ENCODE measurements around the gene ACTMAP. TPM values are rescaled to one million over a fixed set of nuclear protein-coding genes. Genes with fewer than 3 reads are reported as not detected.
A peak's percentile ranks its signal among the peaks of the same experiment; 100 is the strongest.

The ACTMAP gene
- total and polyA plus RNA-seq, 9 of the 15 experiments (the other 6 are each of a cell fraction or from before 2014, with no cell fraction given) = 1.7 to 16.6 (median 4.9) TPM

DNA sequence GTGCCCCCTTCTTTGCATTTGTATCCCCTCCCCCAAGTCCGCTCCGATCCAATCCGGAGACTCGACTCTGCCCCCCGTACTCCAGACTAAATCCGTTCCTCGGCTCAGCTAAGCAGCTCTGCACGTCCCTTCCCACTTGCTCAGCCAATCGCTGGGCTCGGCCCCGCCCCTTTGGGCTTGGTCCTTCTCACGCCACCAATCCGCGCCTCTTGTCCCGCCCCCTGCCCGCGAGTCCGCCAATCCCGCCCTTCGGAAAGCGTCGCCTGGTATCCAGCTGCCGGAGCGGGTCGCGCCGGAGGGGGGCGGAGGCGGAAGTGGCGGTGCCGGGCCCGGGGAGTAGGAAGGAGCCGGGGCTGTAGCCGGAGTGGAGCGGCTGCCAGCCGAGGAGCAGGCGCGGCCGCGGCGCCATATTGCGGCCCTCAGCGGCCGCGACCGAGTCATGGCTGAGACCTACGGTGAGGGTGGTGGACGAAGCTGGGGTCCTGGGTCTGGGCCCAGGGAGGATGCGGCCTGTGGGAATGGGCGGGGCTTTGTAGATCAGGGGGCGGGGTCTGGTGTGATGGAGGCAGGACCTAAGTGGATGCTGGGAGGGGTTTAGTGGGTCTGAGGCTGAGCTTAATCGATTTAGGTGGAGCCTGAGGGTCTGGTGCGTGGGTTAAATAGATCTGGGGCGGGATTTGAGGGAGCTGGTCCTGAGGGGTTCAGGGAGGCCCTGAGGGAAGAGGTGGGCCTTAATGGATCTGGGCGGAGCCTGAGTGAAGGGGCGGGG lies 27.8 kb upstream of the ACTMAP start, which contains the start of gene RAB4B (continued):
- TF ChIP-seq HMGN3 (IDR thresholded peaks at IDR 0.05; ENCODE audit: borderline replicate concordance, extremely low read depth, insufficient read length, low read depth, low read length) (peak; percentile 68), NR1H2 (CRISPR knock-in tag; IDR thresholded peaks at IDR 0.05) (peak; percentile 37; the same call in 1 of the 2 replicates), GMEB1 (CRISPR knock-in tag; IDR thresholded peaks at IDR 0.05) (0 out of 2 replicates have a peak, but pooled peaks have one; percentile 36), THRB (CRISPR knock-in tag; conservative IDR thresholded peaks at IDR 0.05) (no peak), ZNF778 (CRISPR knock-in tag; IDR thresholded peaks at IDR 0.05) (no peak), CBFA2T3 (IDR thresholded peaks at IDR 0.05) (no peak), DIDO1 (tag; IDR thresholded peaks at IDR 0.05; ENCODE audit: low read depth) (0 out of 2 replicates have a peak, but pooled peaks have one; percentile 0), TGIF2 (CRISPR knock-in tag; IDR thresholded peaks at IDR 0.05) (no peak), KLF13 (tag; IDR thresholded peaks at IDR 0.05; ENCODE audit: borderline replicate concordance, low read depth) (peak; percentile 64; the same call in 1 of the 2 replicates), RB1 (IDR thresholded peaks at IDR 0.05; ENCODE audit: low read depth) (peak; percentile 86), ZNF134 (CRISPR knock-in tag; conservative IDR thresholded peaks at IDR 0.05) (no peak), EGR1 (conservative IDR thresholded peaks at IDR 0.05) (peak; percentile 54), PHF20 (IDR thresholded peaks at IDR 0.05; ENCODE audit: partially characterized antibody) (peak; percentile 94)
- TF ChIP-seq, protein P1, sequence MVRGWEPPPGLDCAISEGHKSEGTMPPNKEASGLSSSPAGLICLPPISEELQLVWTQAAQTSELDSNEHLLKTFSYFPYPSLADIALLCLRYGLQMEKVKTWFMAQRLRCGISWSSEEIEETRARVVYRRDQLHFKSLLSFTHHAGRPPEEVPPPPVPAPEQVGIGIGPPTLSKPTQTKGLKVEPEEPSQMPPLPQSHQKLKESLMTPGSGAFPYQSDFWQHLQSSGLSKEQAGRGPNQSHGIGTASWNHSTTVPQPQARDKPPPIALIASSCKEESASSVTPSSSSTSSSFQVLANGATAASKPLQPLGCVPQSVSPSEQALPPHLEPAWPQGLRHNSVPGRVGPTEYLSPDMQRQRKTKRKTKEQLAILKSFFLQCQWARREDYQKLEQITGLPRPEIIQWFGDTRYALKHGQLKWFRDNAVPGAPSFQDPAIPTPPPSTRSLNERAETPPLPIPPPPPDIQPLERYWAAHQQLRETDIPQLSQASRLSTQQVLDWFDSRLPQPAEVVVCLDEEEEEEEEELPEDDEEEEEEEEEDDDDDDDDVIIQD (CRISPR knock-in tag; IDR thresholded peaks at IDR 0.05) = no peak
- TF ChIP-seq, protein P2, sequence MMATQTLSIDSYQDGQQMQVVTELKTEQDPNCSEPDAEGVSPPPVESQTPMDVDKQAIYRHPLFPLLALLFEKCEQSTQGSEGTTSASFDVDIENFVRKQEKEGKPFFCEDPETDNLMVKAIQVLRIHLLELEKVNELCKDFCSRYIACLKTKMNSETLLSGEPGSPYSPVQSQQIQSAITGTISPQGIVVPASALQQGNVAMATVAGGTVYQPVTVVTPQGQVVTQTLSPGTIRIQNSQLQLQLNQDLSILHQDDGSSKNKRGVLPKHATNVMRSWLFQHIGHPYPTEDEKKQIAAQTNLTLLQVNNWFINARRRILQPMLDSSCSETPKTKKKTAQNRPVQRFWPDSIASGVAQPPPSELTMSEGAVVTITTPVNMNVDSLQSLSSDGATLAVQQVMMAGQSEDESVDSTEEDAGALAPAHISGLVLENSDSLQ (IDR thresholded peaks at IDR 0.05) = peak; percentile 91
- TF ChIP-seq, protein P3, sequence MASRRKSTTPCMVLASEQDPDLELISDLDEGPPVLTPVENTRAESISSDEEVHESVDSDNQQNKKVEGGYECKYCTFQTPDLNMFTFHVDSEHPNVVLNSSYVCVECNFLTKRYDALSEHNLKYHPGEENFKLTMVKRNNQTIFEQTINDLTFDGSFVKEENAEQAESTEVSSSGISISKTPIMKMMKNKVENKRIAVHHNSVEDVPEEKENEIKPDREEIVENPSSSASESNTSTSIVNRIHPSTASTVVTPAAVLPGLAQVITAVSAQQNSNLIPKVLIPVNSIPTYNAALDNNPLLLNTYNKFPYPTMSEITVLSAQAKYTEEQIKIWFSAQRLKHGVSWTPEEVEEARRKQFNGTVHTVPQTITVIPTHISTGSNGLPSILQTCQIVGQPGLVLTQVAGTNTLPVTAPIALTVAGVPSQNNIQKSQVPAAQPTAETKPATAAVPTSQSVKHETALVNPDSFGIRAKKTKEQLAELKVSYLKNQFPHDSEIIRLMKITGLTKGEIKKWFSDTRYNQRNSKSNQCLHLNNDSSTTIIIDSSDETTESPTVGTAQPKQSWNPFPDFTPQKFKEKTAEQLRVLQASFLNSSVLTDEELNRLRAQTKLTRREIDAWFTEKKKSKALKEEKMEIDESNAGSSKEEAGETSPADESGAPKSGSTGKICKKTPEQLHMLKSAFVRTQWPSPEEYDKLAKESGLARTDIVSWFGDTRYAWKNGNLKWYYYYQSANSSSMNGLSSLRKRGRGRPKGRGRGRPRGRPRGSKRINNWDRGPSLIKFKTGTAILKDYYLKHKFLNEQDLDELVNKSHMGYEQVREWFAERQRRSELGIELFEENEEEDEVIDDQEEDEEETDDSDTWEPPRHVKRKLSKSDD (conservative IDR thresholded peaks at IDR 0.05; ENCODE audit: low read length) = no peak
- TF ChIP-seq, protein P4, sequence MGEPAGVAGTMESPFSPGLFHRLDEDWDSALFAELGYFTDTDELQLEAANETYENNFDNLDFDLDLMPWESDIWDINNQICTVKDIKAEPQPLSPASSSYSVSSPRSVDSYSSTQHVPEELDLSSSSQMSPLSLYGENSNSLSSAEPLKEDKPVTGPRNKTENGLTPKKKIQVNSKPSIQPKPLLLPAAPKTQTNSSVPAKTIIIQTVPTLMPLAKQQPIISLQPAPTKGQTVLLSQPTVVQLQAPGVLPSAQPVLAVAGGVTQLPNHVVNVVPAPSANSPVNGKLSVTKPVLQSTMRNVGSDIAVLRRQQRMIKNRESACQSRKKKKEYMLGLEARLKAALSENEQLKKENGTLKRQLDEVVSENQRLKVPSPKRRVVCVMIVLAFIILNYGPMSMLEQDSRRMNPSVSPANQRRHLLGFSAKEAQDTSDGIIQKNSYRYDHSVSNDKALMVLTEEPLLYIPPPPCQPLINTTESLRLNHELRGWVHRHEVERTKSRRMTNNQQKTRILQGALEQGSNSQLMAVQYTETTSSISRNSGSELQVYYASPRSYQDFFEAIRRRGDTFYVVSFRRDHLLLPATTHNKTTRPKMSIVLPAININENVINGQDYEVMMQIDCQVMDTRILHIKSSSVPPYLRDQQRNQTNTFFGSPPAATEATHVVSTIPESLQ (CRISPR knock-in tag; IDR thresholded peaks at IDR 0.05) = peak; percentile 89; the same call in 1 of the 2 replicates

Data from K562 (cell line).